Measurements from ENCODE around the gene PAM16.

Gene PAM16

DNA sequence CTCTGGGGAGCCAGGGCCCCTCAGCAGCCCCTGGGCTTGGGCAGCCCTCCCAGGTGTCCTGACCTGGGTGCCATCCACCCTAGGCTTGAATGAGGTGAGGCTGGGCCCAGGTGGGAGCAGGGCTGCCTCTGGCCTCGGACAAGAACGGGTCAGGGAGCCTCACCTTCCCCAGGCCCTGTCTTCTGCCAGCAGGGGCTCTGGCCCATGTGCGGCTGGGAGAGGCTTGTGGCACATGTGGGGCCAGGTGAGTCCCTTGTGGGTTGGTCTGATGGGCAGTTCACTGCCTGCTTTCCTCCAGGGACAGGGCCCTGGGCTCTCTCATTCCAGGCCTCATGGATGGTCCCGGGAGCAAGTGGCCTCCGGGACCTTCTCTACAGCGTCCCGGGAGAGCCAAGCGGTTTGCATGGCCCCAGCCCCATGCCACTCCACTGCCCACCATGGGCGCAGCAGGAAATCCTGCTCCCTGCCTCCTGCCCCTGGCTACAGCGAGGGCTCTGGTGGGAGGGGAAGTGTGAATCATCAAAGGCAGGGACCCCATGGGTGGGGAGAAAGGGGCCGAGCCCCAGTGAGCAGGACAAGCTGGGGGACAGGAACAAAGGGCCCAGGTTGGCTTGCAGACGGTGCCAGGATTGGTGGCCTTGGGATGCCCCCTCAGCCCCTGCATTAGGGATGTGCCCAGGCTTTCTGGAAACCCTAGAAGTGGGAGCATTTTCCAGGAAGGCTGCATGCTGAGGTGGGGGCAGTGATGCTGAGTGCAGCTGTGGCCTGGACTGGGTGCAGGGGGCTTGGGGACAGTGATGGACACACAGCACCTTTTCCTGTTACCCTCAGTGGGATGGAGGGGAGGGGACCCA, 32.7 kb upstream of the PAM16 start:
- no peak for DNase-seq (ENCODE audit: low spot score)

GRCh38 chr16:4382795-4383357, 31.8 kb upstream of the PAM16 start:
- DNase-seq (ENCODE audit: low spot score) = no peak

GRCh38 chr16:4381935-4382794, 31.0 kb upstream of the PAM16 start:
- DNase-seq (ENCODE audit: low spot score) = no peak

DNA sequence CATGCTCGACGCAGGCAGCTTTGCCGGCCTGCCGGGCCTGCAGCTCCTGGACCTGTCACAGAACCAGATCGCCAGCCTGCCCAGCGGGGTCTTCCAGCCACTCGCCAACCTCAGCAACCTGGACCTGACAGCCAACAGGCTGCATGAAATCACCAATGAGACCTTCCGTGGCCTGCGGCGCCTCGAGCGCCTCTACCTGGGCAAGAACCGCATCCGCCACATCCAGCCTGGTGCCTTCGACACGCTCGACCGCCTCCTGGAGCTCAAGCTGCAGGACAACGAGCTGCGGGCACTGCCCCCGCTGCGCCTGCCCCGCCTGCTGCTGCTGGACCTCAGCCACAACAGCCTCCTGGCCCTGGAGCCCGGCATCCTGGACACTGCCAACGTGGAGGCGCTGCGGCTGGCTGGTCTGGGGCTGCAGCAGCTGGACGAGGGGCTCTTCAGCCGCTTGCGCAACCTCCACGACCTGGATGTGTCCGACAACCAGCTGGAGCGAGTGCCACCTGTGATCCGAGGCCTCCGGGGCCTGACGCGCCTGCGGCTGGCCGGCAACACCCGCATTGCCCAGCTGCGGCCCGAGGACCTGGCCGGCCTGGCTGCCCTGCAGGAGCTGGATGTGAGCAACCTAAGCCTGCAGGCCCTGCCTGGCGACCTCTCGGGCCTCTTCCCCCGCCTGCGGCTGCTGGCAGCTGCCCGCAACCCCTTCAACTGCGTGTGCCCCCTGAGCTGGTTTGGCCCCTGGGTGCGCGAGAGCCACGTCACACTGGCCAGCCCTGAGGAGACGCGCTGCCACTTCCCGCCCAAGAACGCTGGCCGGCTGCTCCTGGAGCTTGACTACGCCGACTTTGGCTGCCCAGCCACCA, 30.2 kb upstream of the PAM16 start:
- peak; percentile 55 for DNase-seq (ENCODE audit: low spot score)

GRCh38 chr16:4380119-4381063, 29.3 kb upstream of the PAM16 start:
- DNase-seq (ENCODE audit: low spot score) = no peak

GRCh38 chr16:4378999-4379690, 28.0 kb upstream of the PAM16 start:
- no peak for DNase-seq (ENCODE audit: low spot score)

- DNase-seq (ENCODE audit: low spot score) = no peak
Observed at GRCh38 chr16:4378161-4378666, 27.1 kb upstream of the PAM16 start.

- DNase-seq (ENCODE audit: low spot score) = no peak
Observed at GRCh38 chr16:4377573-4378154, 26.5 kb upstream of the PAM16 start.

- no peak for DNase-seq (ENCODE audit: low spot score)
Observed at GRCh38 chr16:4376893-4377572, 25.9 kb upstream of the PAM16 start.

DNA sequence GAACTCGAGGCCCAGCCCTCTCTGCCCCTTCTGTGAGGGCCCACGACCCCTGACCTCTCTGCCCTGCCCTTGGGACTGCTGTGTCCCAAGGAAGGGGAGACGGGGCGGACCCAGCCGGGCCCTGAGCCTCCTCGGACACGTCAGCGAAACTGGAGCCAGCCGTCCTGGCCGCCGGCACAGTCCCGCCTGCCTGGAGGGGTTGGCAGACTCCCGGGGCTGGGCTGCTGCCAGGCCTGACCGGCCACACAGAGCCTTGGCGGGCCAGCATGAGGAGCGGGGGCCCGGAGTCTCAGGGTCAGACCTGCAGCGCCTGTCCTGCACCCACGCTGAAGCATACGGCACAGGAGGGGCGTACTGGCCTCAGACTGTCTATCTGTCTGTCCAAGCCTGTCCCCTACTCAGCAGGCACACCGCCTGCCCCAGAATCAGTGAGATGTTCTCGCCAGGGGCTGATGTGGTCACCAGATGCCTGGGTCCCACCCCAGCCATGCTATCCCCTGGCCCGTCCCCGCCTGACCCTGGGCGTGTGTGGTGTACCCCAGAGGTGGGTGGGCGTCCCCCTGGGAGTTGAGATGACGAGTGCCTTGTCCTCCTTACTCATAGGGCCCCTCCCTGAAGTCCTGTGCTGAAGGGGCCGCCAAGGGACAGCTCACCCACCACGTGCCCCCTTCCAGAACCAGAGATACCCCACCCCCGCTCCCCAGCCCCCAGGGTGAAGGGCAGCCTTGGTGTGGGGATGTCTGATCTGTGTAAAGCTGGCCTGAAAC, 25.2 kb upstream of the PAM16 start:
- peak; percentile 85 for DNase-seq (ENCODE audit: low spot score)

GRCh38 chr16:4375717-4376116, 24.6 kb upstream of the PAM16 start:
- DNase-seq (ENCODE audit: low spot score) = no peak

- DNase-seq (ENCODE audit: low spot score) = no peak
Observed at GRCh38 chr16:4373909-4374742, 23.0 kb upstream of the PAM16 start.

DNA sequence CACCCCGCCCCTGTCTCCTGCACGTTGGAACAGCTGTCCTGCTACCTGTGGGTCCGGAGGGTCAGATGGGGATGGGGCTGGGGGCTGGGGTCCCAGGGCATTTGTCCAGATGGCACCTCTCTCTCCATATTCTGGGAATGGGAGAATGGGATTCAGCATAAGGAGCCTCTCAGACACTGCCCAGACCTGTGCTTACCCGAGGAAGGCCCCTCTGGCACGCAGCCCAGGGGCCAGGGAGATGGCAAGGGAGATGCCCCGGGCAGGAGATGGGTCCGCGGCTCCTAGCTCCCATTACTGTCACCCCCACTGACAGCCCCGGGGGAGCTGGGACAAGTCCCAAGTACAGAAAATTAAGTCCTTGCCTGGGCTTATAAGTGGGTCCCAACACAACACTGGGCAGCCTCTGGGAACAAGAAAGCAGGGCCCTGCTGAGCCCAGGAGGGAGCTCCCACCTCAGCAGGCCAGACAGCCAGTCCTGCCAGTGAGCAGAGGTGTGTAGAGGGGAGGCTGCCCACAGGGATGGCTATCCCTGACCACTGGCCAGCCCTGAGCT, 22.3 kb upstream of the PAM16 start:
- no peak for DNase-seq (ENCODE audit: low spot score)

DNA sequence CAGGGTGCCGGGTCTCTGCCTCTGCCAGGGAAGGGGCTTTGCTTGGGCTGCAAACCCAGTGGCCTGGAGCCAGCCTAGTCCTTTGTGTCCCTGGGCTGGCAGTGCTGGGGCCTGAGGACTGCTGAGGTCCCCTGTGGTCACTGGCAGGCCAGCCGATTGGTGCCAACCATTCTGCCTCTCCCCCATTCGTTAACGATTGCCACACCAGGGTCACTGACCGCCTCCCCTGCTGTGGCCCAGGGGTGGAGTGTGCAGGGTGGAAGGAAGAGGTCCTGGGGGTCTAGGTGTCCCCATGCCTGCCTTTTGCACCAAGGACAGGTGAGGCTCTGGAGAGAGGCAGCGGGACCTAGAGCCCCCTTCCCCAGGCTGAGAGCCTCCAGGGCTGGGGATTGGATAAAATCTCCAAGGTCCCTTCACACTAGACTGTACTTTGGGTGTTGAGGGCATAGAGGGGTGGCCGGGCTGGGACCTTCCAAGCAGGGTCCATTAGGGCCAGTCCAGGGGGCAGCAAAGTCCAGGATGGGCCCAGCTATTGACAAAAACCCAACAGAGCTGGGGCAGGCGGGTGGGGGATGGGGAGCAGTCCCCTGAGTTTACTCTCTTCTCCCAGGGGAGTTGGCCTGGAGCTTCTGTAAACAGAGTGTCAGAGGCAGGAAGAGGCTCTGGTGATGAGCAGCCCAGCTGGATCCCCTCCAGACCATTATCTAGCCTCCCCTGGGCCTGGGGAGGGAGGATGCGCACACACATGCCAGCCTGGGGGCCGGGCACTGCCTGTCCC, 21.6 kb upstream of the PAM16 start:
- DNase-seq (ENCODE audit: low spot score) = no peak

- DNase-seq (ENCODE audit: low spot score) = no peak
Observed at GRCh38 chr16:4372001-4372577, 21.0 kb upstream of the PAM16 start.
